H9 (cell line): Measurements from ENCODE around the gene POLN. TPM values are rescaled to one million over a fixed set of nuclear protein-coding genes. Genes with fewer than 3 reads are reported as not detected.
A peak's percentile ranks its signal among the peaks of the same experiment; 100 is the strongest.

Source experiments
- DNase-seq: peaks from one replicate; pipeline ENCODE4 v3.0.0-alpha.2; 2017
- H2AFZ ChIP-seq: one replicate; pipeline ENCODE4 v1.6.1; 2013; ENCODE audit warnings: mild to moderate bottlenecking, low read length, control low read depth, moderate library complexity
- H2AK5ac ChIP-seq: 2 replicates; pipeline ENCODE4 v1.6.1; 2013; ENCODE audit warnings: low read length, control low read depth, mixed read lengths; ENCODE audit not compliant: insufficient read length
- H2BK120ac ChIP-seq: one replicate; pipeline ENCODE4 v1.6.1; 2013; ENCODE audit warnings: low read depth, mild to moderate bottlenecking, low read length, control low read depth, inconsistent platforms; ENCODE audit not compliant: poor library complexity, severe bottlenecking
- H2BK12ac ChIP-seq: 2 replicates; pipeline ENCODE4 v1.6.1; 2013; ENCODE audit warnings: low read length, control low read depth, mixed read lengths, low read depth; ENCODE audit not compliant: insufficient read length
- H2BK15ac ChIP-seq: 2 replicates; pipeline ENCODE4 v1.6.1; 2013; ENCODE audit warnings: low read depth, low read length, control low read depth
- H2BK20ac ChIP-seq: one replicate; pipeline ENCODE4 v1.6.1; 2013; ENCODE audit warnings: low read depth, mild to moderate bottlenecking, low read length, control low read depth, inconsistent platforms; ENCODE audit not compliant: poor library complexity, severe bottlenecking
- H2BK5ac ChIP-seq: 2 replicates; pipeline ENCODE4 v1.6.1; 2013; ENCODE audit warnings: low read length, control low read depth, mixed read lengths; ENCODE audit not compliant: insufficient read length
- H3K14ac ChIP-seq: 2 replicates; pipeline ENCODE4 v1.6.1; 2013; ENCODE audit warnings: low read length, control low read depth; ENCODE audit not compliant: insufficient read depth
- H3K18ac ChIP-seq: 2 replicates; pipeline ENCODE4 v1.6.1; 2013; ENCODE audit warnings: low read depth, mild to moderate bottlenecking, mixed read lengths, low read length, control low read depth; ENCODE audit not compliant: insufficient read length
- H3K23ac ChIP-seq: 2 replicates; pipeline ENCODE4 v1.6.1; 2013; ENCODE audit warnings: low read length, control low read depth, mixed read lengths, low read depth; ENCODE audit not compliant: insufficient read length
- H3K23me2 ChIP-seq: 2 replicates; pipeline ENCODE4 v1.6.1; 2013; ENCODE audit warnings: low read depth, mild to moderate bottlenecking, mixed read lengths, low read length, control low read depth; ENCODE audit not compliant: insufficient read length, poor library complexity, severe bottlenecking
- H3K27ac ChIP-seq: 2 replicates; pipeline ENCODE4 v1.5.1; 2013; ENCODE audit warnings: low read length, control low read depth, mixed read lengths, low read depth; ENCODE audit not compliant: insufficient read length
- H3K27me3 ChIP-seq: 2 replicates; pipeline ENCODE4 v1.6.1; 2013; ENCODE audit warnings: low read length, control low read depth, inconsistent platforms; ENCODE audit not compliant: insufficient read depth
- H3K4ac ChIP-seq: 2 replicates; pipeline ENCODE4 v1.6.1; 2013; ENCODE audit warnings: low read depth, mild to moderate bottlenecking, control low read depth, inconsistent platforms, low read length, moderate library complexity
- H3K4me1 ChIP-seq: 2 replicates; pipeline ENCODE4 v1.6.1; 2013; ENCODE audit warnings: low read length, control low read depth, inconsistent platforms; ENCODE audit not compliant: insufficient read depth
- H3K4me2 ChIP-seq: 2 replicates; pipeline ENCODE4 v1.6.1; 2013; ENCODE audit warnings: low read length, control low read depth, mixed read lengths; ENCODE audit not compliant: insufficient read length, insufficient read depth
- H3K56ac ChIP-seq: 2 replicates; pipeline ENCODE4 v1.6.1; 2013; ENCODE audit warnings: low read depth, mild to moderate bottlenecking, mixed read lengths, low read length, control low read depth; ENCODE audit not compliant: insufficient read length
- H3K79me1 ChIP-seq: 2 replicates; pipeline ENCODE4 v1.6.1; 2013; ENCODE audit warnings: low read depth, mild to moderate bottlenecking, moderate library complexity, low read length, control low read depth, inconsistent platforms; ENCODE audit not compliant: insufficient read depth, poor library complexity, severe bottlenecking
- H3K79me2 ChIP-seq: 2 replicates; pipeline ENCODE4 v1.6.1; 2013; ENCODE audit warnings: low read length, control low read depth, inconsistent platforms; ENCODE audit not compliant: insufficient read depth
- H3K9ac ChIP-seq: 2 replicates; pipeline ENCODE4 v1.6.1; 2013; ENCODE audit warnings: low read length, control low read depth, mixed read lengths; ENCODE audit not compliant: insufficient read length; ENCODE audit errors: extremely low read depth
- H3K9me3 ChIP-seq: one replicate; pipeline ENCODE4 v1.6.1; 2013; ENCODE audit warnings: low read depth, low read length, inconsistent platforms; ENCODE audit not compliant: control insufficient read depth
- H3T11ph ChIP-seq: one replicate; pipeline ENCODE4 v1.6.1; 2013; ENCODE audit warnings: mild to moderate bottlenecking, low read length, control low read depth, inconsistent platforms
- H4K20me1 ChIP-seq: one replicate; pipeline ENCODE4 v1.6.1; 2013; ENCODE audit not compliant: control insufficient read depth, insufficient read length, insufficient read depth
- H4K5ac ChIP-seq: 2 replicates; pipeline ENCODE4 v1.6.1; 2013; ENCODE audit warnings: low read depth, mild to moderate bottlenecking, mixed read lengths, low read length, control low read depth; ENCODE audit not compliant: insufficient read length
- H4K8ac ChIP-seq: replicated peaks from 2 replicates; pipeline ENCODE4 v1.6.1; 2013; ENCODE audit warnings: low read length, control low read depth, mixed read lengths, low read depth; ENCODE audit not compliant: insufficient read length
- H4K91ac ChIP-seq: 2 replicates; pipeline ENCODE4 v1.6.1; 2013; ENCODE audit warnings: low read depth, mild to moderate bottlenecking, moderate library complexity, mixed read lengths, low read length, control low read depth; ENCODE audit not compliant: insufficient read length
- H3K27ac Mint-ChIP-seq, 3 experiments: 2 replicates in 2 of 3; 3 replicates in 1 of 3; pipeline ENCODE4 v1.8.0; 2020 to 2021; ENCODE audit warnings: mixed read lengths in 3 of 3, mild to moderate bottlenecking in 1 of 3, moderate library complexity in 1 of 3
- H3K27me3 Mint-ChIP-seq: 2 replicates; pipeline ENCODE4 v1.8.0; 2021; ENCODE audit warnings: low read depth, mild to moderate bottlenecking, moderate library complexity, mixed read lengths
- H3K36me3 Mint-ChIP-seq, 3 experiments: 2 replicates in 2 of 3; 3 replicates in 1 of 3; pipeline ENCODE4 v1.8.0; 2020 to 2021; ENCODE audit warnings: low read depth in 3 of 3, mixed read lengths in 3 of 3; ENCODE audit not compliant: insufficient read depth in 1 of 3
- H3K4me1 Mint-ChIP-seq, 2 experiments: 2 replicates each; pipeline ENCODE4 v1.8.0; 2020; ENCODE audit warnings: mixed read lengths in 2 of 2
- H3K4me3 Mint-ChIP-seq, 2 experiments: 2 replicates in 1 of 2; 3 replicates in 1 of 2; pipeline ENCODE4 v1.8.0; 2020 to 2021; ENCODE audit warnings: mild to moderate bottlenecking in 2 of 2, mixed read lengths in 2 of 2, moderate library complexity in 1 of 2
- H3K9me3 Mint-ChIP-seq, 2 experiments: 2 replicates in 1 of 2; 3 replicates in 1 of 2; pipeline ENCODE4 v1.8.0; 2020; ENCODE audit warnings: mild to moderate bottlenecking in 2 of 2, mixed read lengths in 2 of 2, moderate library complexity in 1 of 2
- CTCF ChIP-seq: fragments of 200-600 bp; sonication (generic); conservative IDR thresholded peaks from 3 replicates; pipeline ENCODE4 v1.8.0; 2021; ENCODE audit warnings: antibody characterized with exemption, mild to moderate bottlenecking
- WGBS: extraction: QIAGEN DNeasy Blood & Tissue Kit; methylation state at CpG from one replicate; pipeline ENCODE4 v1.1.7; 2013; ENCODE audit warnings: missing lambda C conversion rate, low lambda C conversion rate, mixed read lengths; ENCODE audit not compliant: insufficient read length; ENCODE audit errors: extremely low coverage; 5-methylcytosine and 5-hydroxymethylcytosine counted together
- total RNA-seq: library from RNA; stranded (reverse); gene quantifications from 2 replicates; pipeline ENCODE4 v1.2.1, GENCODE V29; 2021

POLN gene
- total RNA-seq, 1 experiment from 2014 or later, result 0.74 TPM

- Histone ChIP-seq H3K4me1 (peaks cover 2% of the 10 kb centered on the region; the same call in 1 of the 2 replicates), H2AK5ac (no peak overlapping the region), H3K79me2 (no peaks in the 10 kb centered on the region), H3K23me2 (peaks cover 9% of the 10 kb centered on the region), H3T11ph (no peak overlapping the region), H3K27ac (no peak overlapping the region), H3K79me1 (no peaks in the 10 kb centered on the region), H3K14ac (no peak overlapping the region; the same call in 1 of the 2 replicates), H2BK120ac (no peak overlapping the region), H4K20me1 (peaks cover 2% of the 10 kb centered on the region), H3K4ac (no peak overlapping the region), H2AFZ (no peak overlapping the region), H2BK20ac (no peak overlapping the region), H4K5ac (no peak overlapping the region), H2BK5ac (no peak overlapping the region), H3K56ac (no peak overlapping the region), H3K4me2 (peak overlapping the region; percentile 38), H4K91ac (no peak overlapping the region), H3K18ac (no peak overlapping the region), H3K9me3 (no peaks in the 10 kb centered on the region), H2BK12ac (no peak overlapping the region), H2BK15ac (no peak overlapping the region), H4K8ac (no peak overlapping the region), H3K23ac (no peak overlapping the region), H3K9ac (no peak overlapping the region), H3K27me3 (no peaks in the 10 kb centered on the region)
- peaks cover 0 to 2% (median 0%) of the 10 kb centered on the region in 3 experiments; a peak in 1 of 7 replicates for H3K36me3 Mint-ChIP-seq
- H3K27ac Mint-ChIP-seq, result no peak overlapping the region
- no peak for TF ChIP-seq CTCF
- peaks cover 11 to 13% of the 10 kb centered on the region in 2 experiments for H3K4me1 Mint-ChIP-seq
- no CpG with 5 or more reads among the region's 23 CpGs for WGBS
- H3K9me3 Mint-ChIP-seq, result no peaks in the 10 kb centered on the region
- peak; percentile 23 for DNase-seq
- H3K4me3 Mint-ChIP-seq, result peak overlapping the region; percentile 61 to 79
- no peaks in the 10 kb centered on the region for H3K27me3 Mint-ChIP-seq
These were observed 18.6 kb upstream of the POLN start for GRCh38 chr4:2260344-2261109.
